SK-N-SH (cell line): ENCODE measurements around the gene ISM1.

Source experiments
- EP300 ChIP-seq, 2 experiments: IDR thresholded peaks; 2 replicates each; pipeline versions ENCODE4 v1.4.0 to v1.6.1; 2012; ENCODE audit warnings: borderline replicate concordance in 1 of 2, low read depth in 1 of 2, low read length in 1 of 2
- EZH2phosphoT487 ChIP-seq: fragments of 200-600 bp; sonication (generic); IDR thresholded peaks from 2 replicates; pipeline ENCODE4 v1.6.1; 2017; ENCODE audit warnings: low read depth, mixed run types, mild to moderate bottlenecking, antibody characterized with exemption, moderate library complexity, borderline replicate concordance
- FOXM1 ChIP-seq: IDR thresholded peaks from 2 replicates; pipeline ENCODE4 v1.4.0; 2012; ENCODE audit warnings: low read depth, mild to moderate bottlenecking
- GABPA ChIP-seq: IDR thresholded peaks from 2 replicates; pipeline ENCODE4 v1.4.0; 2012; ENCODE audit warnings: low read depth, mild to moderate bottlenecking
- JUND ChIP-seq: IDR thresholded peaks from 2 replicates; pipeline ENCODE4 v1.4.0; 2012
- POLR2AphosphoS5 ChIP-seq: IDR thresholded peaks from 2 replicates; pipeline ENCODE4 v1.6.1; 2012; ENCODE audit warnings: low read depth, low read length
- RAD21 ChIP-seq: IDR thresholded peaks from 2 replicates; pipeline ENCODE4 v1.6.1; 2012; ENCODE audit warnings: mild to moderate bottlenecking, low read length
- SIN3A ChIP-seq: IDR thresholded peaks from 2 replicates; pipeline ENCODE4 v1.6.1; 2012; ENCODE audit warnings: low read depth, mild to moderate bottlenecking, low read length, moderate library complexity, borderline replicate concordance
- TF ChIP-seq, protein P1 (sequence below): fragments of 200-600 bp; sonication (generic); IDR thresholded peaks from 2 replicates; pipeline ENCODE4 v1.6.1; 2017; ENCODE audit warnings: antibody characterized with exemption, mild to moderate bottlenecking, moderate library complexity
- TF ChIP-seq, protein P2 (sequence below): IDR thresholded peaks from 2 replicates; pipeline ENCODE4; 2012
- TF ChIP-seq, protein P3 (sequence below): IDR thresholded peaks from 2 replicates; pipeline ENCODE4 v1.6.1; 2012; ENCODE audit warnings: mild to moderate bottlenecking, low read depth, low read length, moderate library complexity
- TF ChIP-seq, protein P4 (sequence below): IDR thresholded peaks from 2 replicates; pipeline ENCODE4 v1.4.0; 2012; ENCODE audit warnings: low read depth

DNA sequence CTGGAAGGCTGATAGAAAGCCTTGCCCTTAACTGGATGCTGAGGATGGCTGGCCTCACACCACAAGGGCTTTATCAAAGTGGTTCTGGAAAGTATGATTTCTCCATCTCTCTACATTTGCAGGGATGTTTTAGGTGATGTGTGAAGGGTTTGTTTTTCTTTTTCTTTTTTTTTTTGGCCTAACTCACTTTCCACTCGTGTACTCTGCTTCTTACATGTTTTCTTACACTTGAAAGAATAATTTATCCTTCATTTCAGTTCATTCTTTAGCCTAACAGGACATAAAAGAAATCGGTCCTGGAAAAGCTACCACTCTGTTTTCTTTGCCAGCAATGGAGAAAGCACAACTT is 41.2 kb downstream of the ISM1 start:
- TF ChIP-seq, protein P1, sequence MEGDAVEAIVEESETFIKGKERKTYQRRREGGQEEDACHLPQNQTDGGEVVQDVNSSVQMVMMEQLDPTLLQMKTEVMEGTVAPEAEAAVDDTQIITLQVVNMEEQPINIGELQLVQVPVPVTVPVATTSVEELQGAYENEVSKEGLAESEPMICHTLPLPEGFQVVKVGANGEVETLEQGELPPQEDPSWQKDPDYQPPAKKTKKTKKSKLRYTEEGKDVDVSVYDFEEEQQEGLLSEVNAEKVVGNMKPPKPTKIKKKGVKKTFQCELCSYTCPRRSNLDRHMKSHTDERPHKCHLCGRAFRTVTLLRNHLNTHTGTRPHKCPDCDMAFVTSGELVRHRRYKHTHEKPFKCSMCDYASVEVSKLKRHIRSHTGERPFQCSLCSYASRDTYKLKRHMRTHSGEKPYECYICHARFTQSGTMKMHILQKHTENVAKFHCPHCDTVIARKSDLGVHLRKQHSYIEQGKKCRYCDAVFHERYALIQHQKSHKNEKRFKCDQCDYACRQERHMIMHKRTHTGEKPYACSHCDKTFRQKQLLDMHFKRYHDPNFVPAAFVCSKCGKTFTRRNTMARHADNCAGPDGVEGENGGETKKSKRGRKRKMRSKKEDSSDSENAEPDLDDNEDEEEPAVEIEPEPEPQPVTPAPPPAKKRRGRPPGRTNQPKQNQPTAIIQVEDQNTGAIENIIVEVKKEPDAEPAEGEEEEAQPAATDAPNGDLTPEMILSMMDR = 0 out of 2 replicates have a peak, but pooled peaks have one; percentile 5
- TF ChIP-seq EP300 (IDR thresholded peaks at IDR 0.05; ENCODE audit: borderline replicate concordance in 1 of 2, low read depth in 1 of 2, low read length in 1 of 2) = no peak
- TF ChIP-seq RAD21 = no peak
- TF ChIP-seq, protein P2, sequence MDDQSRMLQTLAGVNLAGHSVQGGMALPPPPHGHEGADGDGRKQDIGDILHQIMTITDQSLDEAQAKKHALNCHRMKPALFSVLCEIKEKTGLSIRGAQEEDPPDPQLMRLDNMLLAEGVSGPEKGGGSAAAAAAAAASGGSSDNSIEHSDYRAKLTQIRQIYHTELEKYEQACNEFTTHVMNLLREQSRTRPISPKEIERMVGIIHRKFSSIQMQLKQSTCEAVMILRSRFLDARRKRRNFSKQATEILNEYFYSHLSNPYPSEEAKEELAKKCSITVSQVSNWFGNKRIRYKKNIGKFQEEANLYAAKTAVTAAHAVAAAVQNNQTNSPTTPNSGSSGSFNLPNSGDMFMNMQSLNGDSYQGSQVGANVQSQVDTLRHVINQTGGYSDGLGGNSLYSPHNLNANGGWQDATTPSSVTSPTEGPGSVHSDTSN = no peak
- no peak for TF ChIP-seq POLR2AphosphoS5
- TF ChIP-seq FOXM1 = no peak
- TF ChIP-seq SIN3A = no peak
- no peak for TF ChIP-seq GABPA
- TF ChIP-seq, protein P3, sequence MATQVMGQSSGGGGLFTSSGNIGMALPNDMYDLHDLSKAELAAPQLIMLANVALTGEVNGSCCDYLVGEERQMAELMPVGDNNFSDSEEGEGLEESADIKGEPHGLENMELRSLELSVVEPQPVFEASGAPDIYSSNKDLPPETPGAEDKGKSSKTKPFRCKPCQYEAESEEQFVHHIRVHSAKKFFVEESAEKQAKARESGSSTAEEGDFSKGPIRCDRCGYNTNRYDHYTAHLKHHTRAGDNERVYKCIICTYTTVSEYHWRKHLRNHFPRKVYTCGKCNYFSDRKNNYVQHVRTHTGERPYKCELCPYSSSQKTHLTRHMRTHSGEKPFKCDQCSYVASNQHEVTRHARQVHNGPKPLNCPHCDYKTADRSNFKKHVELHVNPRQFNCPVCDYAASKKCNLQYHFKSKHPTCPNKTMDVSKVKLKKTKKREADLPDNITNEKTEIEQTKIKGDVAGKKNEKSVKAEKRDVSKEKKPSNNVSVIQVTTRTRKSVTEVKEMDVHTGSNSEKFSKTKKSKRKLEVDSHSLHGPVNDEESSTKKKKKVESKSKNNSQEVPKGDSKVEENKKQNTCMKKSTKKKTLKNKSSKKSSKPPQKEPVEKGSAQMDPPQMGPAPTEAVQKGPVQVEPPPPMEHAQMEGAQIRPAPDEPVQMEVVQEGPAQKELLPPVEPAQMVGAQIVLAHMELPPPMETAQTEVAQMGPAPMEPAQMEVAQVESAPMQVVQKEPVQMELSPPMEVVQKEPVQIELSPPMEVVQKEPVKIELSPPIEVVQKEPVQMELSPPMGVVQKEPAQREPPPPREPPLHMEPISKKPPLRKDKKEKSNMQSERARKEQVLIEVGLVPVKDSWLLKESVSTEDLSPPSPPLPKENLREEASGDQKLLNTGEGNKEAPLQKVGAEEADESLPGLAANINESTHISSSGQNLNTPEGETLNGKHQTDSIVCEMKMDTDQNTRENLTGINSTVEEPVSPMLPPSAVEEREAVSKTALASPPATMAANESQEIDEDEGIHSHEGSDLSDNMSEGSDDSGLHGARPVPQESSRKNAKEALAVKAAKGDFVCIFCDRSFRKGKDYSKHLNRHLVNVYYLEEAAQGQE = no peak
- TF ChIP-seq, protein P4, sequence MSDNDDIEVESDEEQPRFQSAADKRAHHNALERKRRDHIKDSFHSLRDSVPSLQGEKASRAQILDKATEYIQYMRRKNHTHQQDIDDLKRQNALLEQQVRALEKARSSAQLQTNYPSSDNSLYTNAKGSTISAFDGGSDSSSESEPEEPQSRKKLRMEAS = no peak
- TF ChIP-seq JUND = no peak
- no peak for TF ChIP-seq EZH2phosphoT487
